ENCODE data around the gene CAPN5.

Gene CAPN5

GRCh38 chr11:77091146-77091940 lies 24.6 kb downstream of the CAPN5 start:
- peak; percentile 59 for DNase-seq (ENCODE audit: low spot score)
- ATAC-seq (ENCODE audit: low read depth): peak; percentile 87
- Histone ChIP-seq H3K4me1 (ENCODE audit: insufficient read depth, poor library complexity, severe bottlenecking) (no peaks in the 10 kb centered on the region), H3K27ac (ENCODE audit: poor library complexity, severe bottlenecking) (no peak overlapping the region), H3K9me3 (ENCODE audit: severe bottlenecking) (no peaks in the 10 kb centered on the region), H3K4me3 (ENCODE audit: severe bottlenecking) (no peak overlapping the region), H3K27me3 (ENCODE audit: insufficient read depth, poor library complexity, severe bottlenecking) (no peaks in the 10 kb centered on the region), H3K36me3 (ENCODE audit: low read depth) (no peaks in the 10 kb centered on the region)
- peak; percentile 92 for TF ChIP-seq CTCF (IDR thresholded peaks at IDR 0.05; ENCODE audit: poor library complexity, severe bottlenecking)

GRCh38 chr11:77092382-77092781 lies 25.6 kb downstream of the CAPN5 start:
- DNase-seq (ENCODE audit: low spot score): peak; percentile 27
- Histone ChIP-seq H3K27ac (ENCODE audit: poor library complexity, severe bottlenecking) (no peak overlapping the region), H3K4me1 (ENCODE audit: insufficient read depth, poor library complexity, severe bottlenecking) (no peaks in the 10 kb centered on the region), H3K4me3 (ENCODE audit: severe bottlenecking) (no peak overlapping the region), H3K36me3 (ENCODE audit: low read depth) (no peaks in the 10 kb centered on the region), H3K9me3 (ENCODE audit: severe bottlenecking) (no peaks in the 10 kb centered on the region), H3K27me3 (ENCODE audit: insufficient read depth, poor library complexity, severe bottlenecking) (no peaks in the 10 kb centered on the region)
- no peak for ATAC-seq (ENCODE audit: low read depth)
- no peak for TF ChIP-seq CTCF (IDR thresholded peaks at IDR 0.05; ENCODE audit: poor library complexity, severe bottlenecking)

DNA sequence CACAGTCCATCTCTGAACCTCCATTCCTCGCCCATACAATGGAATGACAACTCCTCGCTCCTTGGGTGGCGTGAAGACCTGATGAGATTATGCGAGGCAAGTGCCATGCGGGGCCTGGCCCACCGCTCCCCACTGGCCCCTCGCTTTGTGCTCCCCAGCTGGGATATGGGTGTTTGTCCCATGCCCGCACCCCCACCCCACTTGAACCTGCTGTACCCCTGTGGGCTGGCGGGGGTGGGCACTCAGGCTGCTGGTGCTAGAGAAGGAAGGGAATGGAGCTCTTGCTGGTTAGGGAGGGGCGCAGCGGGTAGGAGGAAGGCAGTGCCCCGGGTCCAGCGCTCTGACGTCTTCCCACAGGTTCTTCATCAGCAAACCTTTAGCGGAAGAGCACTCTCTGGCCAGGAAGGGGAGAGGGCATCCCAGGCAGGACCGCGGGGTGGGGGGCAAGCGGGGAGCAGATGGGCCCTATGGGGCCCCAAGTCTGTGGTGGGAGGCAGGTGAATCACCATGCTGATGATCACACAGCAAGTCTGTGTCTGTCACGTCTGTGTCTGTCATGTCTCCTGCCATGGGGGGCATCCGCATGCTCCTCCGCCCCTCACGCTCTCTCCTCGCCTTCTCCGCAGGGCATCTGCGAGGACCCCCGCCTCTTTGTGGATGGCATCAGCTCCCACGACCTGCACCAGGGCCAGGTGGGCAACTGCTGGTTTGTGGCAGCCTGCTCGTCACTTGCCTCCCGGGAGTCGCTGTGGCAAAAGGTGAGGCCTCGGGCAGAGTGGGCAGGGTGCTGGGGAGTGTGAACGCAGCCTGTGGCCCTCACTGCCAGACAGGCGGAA lies 26.5 kb downstream of the CAPN5 start:
- TF ChIP-seq CTCF (IDR thresholded peaks at IDR 0.05; ENCODE audit: poor library complexity, severe bottlenecking): no peak
- Histone ChIP-seq H3K9me3 (ENCODE audit: severe bottlenecking) (no peaks in the 10 kb centered on the region), H3K27me3 (ENCODE audit: insufficient read depth, poor library complexity, severe bottlenecking) (no peaks in the 10 kb centered on the region), H3K4me1 (ENCODE audit: insufficient read depth, poor library complexity, severe bottlenecking) (no peaks in the 10 kb centered on the region), H3K36me3 (ENCODE audit: low read depth) (no peaks in the 10 kb centered on the region), H3K27ac (ENCODE audit: poor library complexity, severe bottlenecking) (no peak overlapping the region), H3K4me3 (ENCODE audit: severe bottlenecking) (no peak overlapping the region)
- DNase-seq (ENCODE audit: low spot score): peak; percentile 60
- ATAC-seq (ENCODE audit: low read depth): no peak

DNA sequence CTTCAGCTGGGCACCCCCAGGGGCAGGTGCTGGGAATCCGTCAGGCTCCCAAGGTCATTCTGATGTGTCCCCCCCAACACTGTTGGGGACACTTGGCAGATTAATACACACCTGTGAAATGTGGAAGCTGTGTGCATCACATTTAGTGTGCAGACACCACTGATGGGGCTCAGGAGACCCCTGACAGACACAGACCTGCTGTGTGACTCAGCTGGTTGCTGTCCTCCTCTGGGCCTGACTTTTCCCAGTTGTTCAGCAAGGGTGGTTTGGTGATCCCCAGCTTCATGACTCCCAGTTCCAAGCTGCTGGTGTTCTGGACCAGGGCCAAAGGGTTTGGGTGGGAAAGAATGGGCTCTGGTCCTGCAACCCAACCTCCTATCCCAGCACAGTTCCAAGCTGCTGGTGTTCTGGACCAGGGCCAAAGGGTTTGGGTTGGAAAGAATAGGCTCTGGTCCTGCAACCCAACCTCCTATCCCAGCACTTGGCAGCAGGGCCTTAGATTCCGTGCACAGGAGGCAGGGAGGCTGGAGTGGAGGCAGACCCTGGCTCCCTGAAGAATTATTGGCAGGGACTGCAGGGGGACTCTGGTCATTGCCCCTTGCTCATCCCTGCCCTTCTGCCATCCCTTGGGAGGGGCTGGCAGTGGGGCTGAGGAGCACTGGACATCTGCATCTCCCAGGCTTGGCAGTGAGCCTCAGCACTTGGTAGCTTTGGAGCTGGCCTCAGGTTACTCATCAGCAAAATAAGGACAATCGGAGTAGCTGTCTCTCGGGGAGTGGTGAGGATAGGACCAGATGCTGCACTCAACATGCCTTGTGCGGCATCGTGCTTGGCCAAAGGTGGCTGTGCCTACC lies 27.4 kb downstream of the CAPN5 start:
- H3K27ac ChIP-seq (ENCODE audit: poor library complexity, severe bottlenecking): no peak overlapping the region
- no peaks in the 10 kb centered on the region for H3K27me3 ChIP-seq (ENCODE audit: insufficient read depth, poor library complexity, severe bottlenecking)
- peak; percentile 12 for DNase-seq (ENCODE audit: low spot score)
- no peak for TF ChIP-seq CTCF (IDR thresholded peaks at IDR 0.05; ENCODE audit: poor library complexity, severe bottlenecking)
- H3K4me1 ChIP-seq (ENCODE audit: insufficient read depth, poor library complexity, severe bottlenecking): no peaks in the 10 kb centered on the region
- H3K9me3 ChIP-seq (ENCODE audit: severe bottlenecking): no peaks in the 10 kb centered on the region
- no peak for ATAC-seq (ENCODE audit: low read depth)
- H3K4me3 ChIP-seq (ENCODE audit: severe bottlenecking): no peak overlapping the region
- no peaks in the 10 kb centered on the region for H3K36me3 ChIP-seq (ENCODE audit: low read depth)
